ENCODE measurements around the gene NKAIN1. TPM values are rescaled to one million over a fixed set of nuclear protein-coding genes. Genes with fewer than 3 reads are reported as not detected.

The NKAIN1 gene
- total and polyA plus RNA-seq, 3 donors from 2014 or later, result 0.39 to 1.5 (median 1.4) TPM

GRCh38 chr1:31221072-31221471 lies 18.6 kb downstream of the NKAIN1 start:
- 85 to 94% methylated on average over 6 of the region's 6 CpGs for WGBS, 2 donors
- no peaks in the 10 kb centered on the region for H3K36me3 ChIP-seq (ENCODE audit: low read depth, missing control alignments)
- DNase-seq, result no peak
- intact Hi-C loops (cut with DNase I; ENCODE audit: low total_unique reads), result no loop called here
- H3K27ac ChIP-seq, result no peak overlapping the region
- no peaks in the 10 kb centered on the region for H3K27me3 ChIP-seq
- H3K4me1 ChIP-seq, result peaks cover 4% of the 10 kb centered on the region
- TF ChIP-seq CTCF (IDR thresholded peaks at IDR 0.05) (no peak), POLR2A (IDR thresholded peaks at IDR 0.05) (no peak)
- H3K9me3 ChIP-seq, result no peaks in the 10 kb centered on the region
- H3K4me3 ChIP-seq, result no peak overlapping the region

GRCh38 chr1:31219489-31219888 lies 20.2 kb downstream of the NKAIN1 start:
- Histone ChIP-seq H3K36me3 (ENCODE audit: low read depth, missing control alignments) (no peaks in the 10 kb centered on the region), H3K9me3 (no peaks in the 10 kb centered on the region), H3K4me1 (peaks cover 6% of the 10 kb centered on the region), H3K27ac (no peak overlapping the region), H3K4me3 (no peak overlapping the region), H3K27me3 (no peaks in the 10 kb centered on the region)
- no peak for DNase-seq
- no peak for TF ChIP-seq POLR2A (IDR thresholded peaks at IDR 0.05)
- TF ChIP-seq CTCF (IDR thresholded peaks at IDR 0.05), result no peak
- intact Hi-C loops (cut with DNase I; ENCODE audit: low total_unique reads), result no loop called here
- WGBS, 2 donors, result 94 to 100% methylated on average over 1 to 6 of the region's 6 CpGs

GRCh38 chr1:31218705-31219104 lies 21.0 kb downstream of the NKAIN1 start:
- Histone ChIP-seq H3K27ac (no peak overlapping the region), H3K4me1 (peaks cover 6% of the 10 kb centered on the region), H3K9me3 (no peaks in the 10 kb centered on the region), H3K36me3 (ENCODE audit: low read depth, missing control alignments) (no peaks in the 10 kb centered on the region), H3K27me3 (no peaks in the 10 kb centered on the region), H3K4me3 (no peak overlapping the region)
- intact Hi-C loops (cut with DNase I; ENCODE audit: low total_unique reads), result no loop called here
- DNase-seq, result no peak
- TF ChIP-seq CTCF (IDR thresholded peaks at IDR 0.05) (no peak), POLR2A (IDR thresholded peaks at IDR 0.05) (no peak)
- 94 to 96% methylated on average over 8 of the region's 8 CpGs for WGBS, 2 donors

- 21 to 36% methylated on average over 10 of the region's 10 CpGs for WGBS, 2 donors
- H3K36me3 ChIP-seq (ENCODE audit: low read depth, missing control alignments), result no peaks in the 10 kb centered on the region
- no peaks in the 10 kb centered on the region for H3K27me3 ChIP-seq
- intact Hi-C loops (cut with DNase I; ENCODE audit: low total_unique reads), result no loop called here
- no peaks in the 10 kb centered on the region for H3K9me3 ChIP-seq
- no peak overlapping the region for H3K4me3 ChIP-seq
- TF ChIP-seq POLR2A (IDR thresholded peaks at IDR 0.05) (no peak), CTCF (IDR thresholded peaks at IDR 0.05) (no peak)
- H3K27ac ChIP-seq, result no peak overlapping the region
- H3K4me1 ChIP-seq, result peaks cover 6% of the 10 kb centered on the region
- DNase-seq, result peak; percentile 74
Observed at GRCh38 chr1:31216016-31216415, 23.7 kb downstream of the NKAIN1 start.

GRCh38 chr1:31215065-31215570 lies 24.6 kb downstream of the NKAIN1 start:
- no peak for TF ChIP-seq CTCF (IDR thresholded peaks at IDR 0.05)
- TF ChIP-seq POLR2A (IDR thresholded peaks at IDR 0.05), result no peak

More at GRCh38 chr1:31215065-31215570, 24.6 kb downstream of the NKAIN1 start:
- Histone ChIP-seq H3K4me3 (no peak overlapping the region), H3K4me1 (peaks cover 6% of the 10 kb centered on the region), H3K36me3 (ENCODE audit: low read depth, missing control alignments) (no peaks in the 10 kb centered on the region), H3K27me3 (no peaks in the 10 kb centered on the region), H3K27ac (no peak overlapping the region), H3K9me3 (no peaks in the 10 kb centered on the region)
- 62% methylated on average over 11 of the region's 11 CpGs for WGBS, 2 donors
- DNase-seq, result no peak
- intact Hi-C loops (cut with DNase I; ENCODE audit: low total_unique reads), result no loop called here

Data from testis (tissue), 3 donors.